Hepatocyte (in vitro differentiated cells): ENCODE data around the gene FAM43B. TPM values are rescaled to one million over a fixed set of nuclear protein-coding genes. Genes with fewer than 3 reads are reported as not detected.

ENCODE experiments used
- DNase-seq: peaks from one replicate; pipeline ENCODE4 v3.0.0-alpha.2; 2016; ENCODE audit warnings: low spot score
- H2AFZ ChIP-seq: fragments of 200-600 bp; sonication (generic); 2 replicates; pipeline ENCODE4 v1.6.0; 2016; ENCODE audit warnings: antibody characterized with exemption, mild to moderate bottlenecking
- H3K27ac ChIP-seq: fragments of 200-600 bp; sonication (generic); 2 replicates; pipeline ENCODE4 v1.5.1; 2016; ENCODE audit warnings: mild to moderate bottlenecking
- H3K27me3 ChIP-seq: fragments of 200-600 bp; sonication (generic); 2 replicates; pipeline ENCODE4 v1.6.1; 2016
- H3K36me3 ChIP-seq: fragments of 200-600 bp; sonication (generic); replicated peaks from 2 replicates; pipeline ENCODE4 v1.5.1; 2016; ENCODE audit warnings: low read depth; ENCODE audit not compliant: insufficient read depth
- H3K4me1 ChIP-seq: fragments of 200-600 bp; sonication (generic); 2 replicates; pipeline ENCODE4 v1.5.1; 2016; ENCODE audit warnings: mild to moderate bottlenecking, moderate library complexity; ENCODE audit not compliant: insufficient read depth
- H3K4me2 ChIP-seq: fragments of 200-600 bp; sonication (generic); 2 replicates; pipeline ENCODE4 v1.6.0; 2016
- H3K4me3 ChIP-seq: fragments of 200-600 bp; sonication (generic); 2 replicates; pipeline ENCODE4 v1.5.1; 2016; ENCODE audit warnings: mild to moderate bottlenecking
- H3K79me2 ChIP-seq: fragments of 200-600 bp; sonication (generic); 2 replicates; pipeline ENCODE4 v1.6.0; 2017; ENCODE audit warnings: mild to moderate bottlenecking
- H3K9me2 ChIP-seq: fragments of 200-600 bp; sonication (generic); replicated peaks from 2 replicates; pipeline ENCODE4 v1.6.0; 2017; ENCODE audit warnings: mild to moderate bottlenecking; ENCODE audit not compliant: insufficient read depth
- H3K9me3 ChIP-seq: fragments of 200-600 bp; sonication (generic); 2 replicates; pipeline ENCODE4 v1.5.1; 2016; ENCODE audit warnings: low read depth, mild to moderate bottlenecking
- H4K20me1 ChIP-seq: fragments of 200-600 bp; sonication (generic); 2 replicates; pipeline ENCODE4 v1.6.0; 2016; ENCODE audit warnings: mild to moderate bottlenecking; ENCODE audit not compliant: insufficient read depth, poor library complexity, severe bottlenecking
- EZH2 ChIP-seq: fragments of 200-600 bp; sonication (generic); IDR thresholded peaks from 2 replicates; pipeline ENCODE4 v1.6.1; 2016; ENCODE audit warnings: antibody characterized with exemption, mild to moderate bottlenecking, borderline replicate concordance
- EZH2phosphoT487 ChIP-seq: fragments of 200-600 bp; sonication (generic); IDR thresholded peaks from one replicate; pipeline ENCODE4 v1.6.1; 2018; ENCODE audit warnings: antibody characterized with exemption, mild to moderate bottlenecking, low read depth, moderate library complexity; ENCODE audit not compliant: unreplicated experiment, severe bottlenecking
- WGBS: methylation state at CpG from one replicate; pipeline ENCODE4 v1.1.6; 2016; ENCODE audit warnings: low lambda C conversion rate; ENCODE audit errors: missing lambda C conversion rate; 5-methylcytosine and 5-hydroxymethylcytosine counted together
- polyA plus RNA-seq: library from polyadenylated mRNA; unstranded; fragments of >200 nt; fragmentation: Nextera tagmentation; extraction: Ambion mirVana; gene quantifications from 2 replicates; pipeline ENCODE4 v1.2.1, GENCODE V29; 2016
- total RNA-seq: library from RNA; depleted of rRNA; stranded (reverse); fragments of >200 nt; gene quantifications from 2 replicates; pipeline ENCODE4 v1.2.3, GENCODE V29; 2014
- TF ChIP-seq, protein P1 (sequence below): fragments of 200-600 bp; sonication (generic); IDR thresholded peaks from 2 replicates; pipeline ENCODE4 v1.5.1; 2016; ENCODE audit warnings: antibody characterized with exemption, mild to moderate bottlenecking; ENCODE audit not compliant: poor library complexity

Gene FAM43B
- total and polyA plus RNA-seq, 2 experiments from 2014 or later: 0.10 to 0.81 TPM

DNA sequence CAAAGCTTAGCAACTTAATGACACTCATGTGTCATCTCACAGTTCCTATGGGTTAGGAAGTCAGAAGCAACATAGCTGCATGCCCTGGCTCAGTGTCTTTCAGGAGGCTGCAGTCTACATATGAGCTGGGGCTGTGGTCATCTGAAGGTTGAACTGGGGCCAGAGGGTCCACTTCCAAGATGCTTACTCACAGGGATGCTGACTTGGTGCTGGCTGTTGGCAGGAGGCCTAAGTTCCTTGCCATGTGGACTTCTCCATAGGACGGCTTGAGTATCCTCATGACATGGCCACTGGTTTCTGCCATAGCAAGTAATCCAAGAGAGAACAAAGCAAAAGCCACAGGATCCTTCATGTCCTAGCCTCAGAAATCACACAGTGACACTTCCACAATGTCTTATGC is 12.1 kb upstream of the FAM43B start:
- no peaks in the 10 kb centered on the region for H4K20me1 ChIP-seq
- TF ChIP-seq, protein P1, sequence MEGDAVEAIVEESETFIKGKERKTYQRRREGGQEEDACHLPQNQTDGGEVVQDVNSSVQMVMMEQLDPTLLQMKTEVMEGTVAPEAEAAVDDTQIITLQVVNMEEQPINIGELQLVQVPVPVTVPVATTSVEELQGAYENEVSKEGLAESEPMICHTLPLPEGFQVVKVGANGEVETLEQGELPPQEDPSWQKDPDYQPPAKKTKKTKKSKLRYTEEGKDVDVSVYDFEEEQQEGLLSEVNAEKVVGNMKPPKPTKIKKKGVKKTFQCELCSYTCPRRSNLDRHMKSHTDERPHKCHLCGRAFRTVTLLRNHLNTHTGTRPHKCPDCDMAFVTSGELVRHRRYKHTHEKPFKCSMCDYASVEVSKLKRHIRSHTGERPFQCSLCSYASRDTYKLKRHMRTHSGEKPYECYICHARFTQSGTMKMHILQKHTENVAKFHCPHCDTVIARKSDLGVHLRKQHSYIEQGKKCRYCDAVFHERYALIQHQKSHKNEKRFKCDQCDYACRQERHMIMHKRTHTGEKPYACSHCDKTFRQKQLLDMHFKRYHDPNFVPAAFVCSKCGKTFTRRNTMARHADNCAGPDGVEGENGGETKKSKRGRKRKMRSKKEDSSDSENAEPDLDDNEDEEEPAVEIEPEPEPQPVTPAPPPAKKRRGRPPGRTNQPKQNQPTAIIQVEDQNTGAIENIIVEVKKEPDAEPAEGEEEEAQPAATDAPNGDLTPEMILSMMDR: no peak
- no peak for TF ChIP-seq EZH2
- TF ChIP-seq EZH2phosphoT487: no peak
- no peaks in the 10 kb centered on the region for H3K79me2 ChIP-seq

DNA sequence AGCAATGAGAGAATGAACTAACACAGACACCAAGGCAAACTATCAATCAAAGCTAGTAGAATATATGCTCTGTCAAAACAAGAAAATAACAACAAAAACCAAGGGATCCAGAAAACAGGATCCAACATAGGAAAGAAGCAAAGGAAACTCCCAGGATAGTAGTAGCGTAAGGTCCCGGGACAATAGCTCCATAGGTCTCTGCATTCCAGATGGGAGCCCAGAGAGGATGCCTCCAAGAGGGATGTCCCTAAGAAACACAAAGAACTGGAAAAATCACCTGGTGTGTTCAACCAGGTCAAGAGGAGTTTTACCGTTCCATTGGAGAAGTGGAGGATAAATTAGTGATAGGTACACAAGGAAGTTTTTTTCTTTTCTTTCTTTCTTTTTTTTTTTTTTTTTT is 5.7 kb upstream of the FAM43B start:
- H3K79me2 ChIP-seq: no peaks in the 10 kb centered on the region
- H3K27ac ChIP-seq: no peak overlapping the region
- H2AFZ ChIP-seq: no peak overlapping the region
- H4K20me1 ChIP-seq: no peaks in the 10 kb centered on the region
- no peaks in the 10 kb centered on the region for H3K36me3 ChIP-seq
- WGBS: 85% methylated on average over 3 of the region's 3 CpGs
- H3K4me2 ChIP-seq: no peak overlapping the region
- H3K9me2 ChIP-seq: no peaks in the 10 kb centered on the region
- TF ChIP-seq, protein P1: no peak
- no peak for TF ChIP-seq EZH2phosphoT487
- TF ChIP-seq EZH2: no peak
- H3K9me3 ChIP-seq: no peaks in the 10 kb centered on the region
- no peak for DNase-seq
- no peak overlapping the region for H3K4me3 ChIP-seq
- peaks cover 44% of the 10 kb centered on the region for H3K27me3 ChIP-seq
- no peaks in the 10 kb centered on the region for H3K4me1 ChIP-seq

More for the DNA sequence above, 12.1 kb upstream of the FAM43B start:
- H2AFZ ChIP-seq: no peak overlapping the region
- no peak overlapping the region for H3K27ac ChIP-seq
- H3K36me3 ChIP-seq: no peaks in the 10 kb centered on the region
- no peak for DNase-seq
- H3K4me2 ChIP-seq: no peak overlapping the region
- H3K4me1 ChIP-seq: no peaks in the 10 kb centered on the region
- peaks cover 13% of the 10 kb centered on the region for H3K27me3 ChIP-seq
- 100% methylated on average over 1 of the region's 1 CpG for WGBS
- H3K9me3 ChIP-seq: no peaks in the 10 kb centered on the region
- H3K4me3 ChIP-seq: no peak overlapping the region
- H3K9me2 ChIP-seq: no peaks in the 10 kb centered on the region

DNA sequence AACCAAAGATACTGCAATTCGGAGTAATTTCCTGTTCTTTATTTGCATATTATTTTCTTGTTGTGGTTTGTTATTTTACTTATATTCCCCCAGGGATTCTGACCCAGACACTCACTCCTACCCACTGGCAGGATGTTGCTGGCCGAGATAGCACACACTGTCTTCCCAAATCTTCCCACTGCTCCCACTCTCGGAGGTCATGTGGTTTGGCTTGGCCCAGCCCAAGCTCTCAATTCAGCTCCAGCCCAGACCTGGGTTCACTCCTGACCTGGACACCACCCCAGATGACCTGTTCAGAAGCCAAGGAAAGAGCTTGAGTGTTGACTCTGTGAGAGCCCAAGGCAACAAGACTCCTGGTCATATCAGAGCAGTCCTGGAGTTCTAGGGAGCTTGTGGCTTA is 1.2 kb upstream of the FAM43B start:
- peaks cover 16% of the 10 kb centered on the region for H3K4me1 ChIP-seq
- no peaks in the 10 kb centered on the region for H3K9me2 ChIP-seq
- no peaks in the 10 kb centered on the region for H3K9me3 ChIP-seq
- H3K4me2 ChIP-seq: peak overlapping the region; percentile 94
- no peaks in the 10 kb centered on the region for H3K79me2 ChIP-seq
- H4K20me1 ChIP-seq: no peaks in the 10 kb centered on the region
- H3K27ac ChIP-seq: no peak overlapping the region
- no peaks in the 10 kb centered on the region for H3K36me3 ChIP-seq
- 72% methylated on average over 3 of the region's 3 CpGs for WGBS
- DNase-seq: no peak
- H2AFZ ChIP-seq: no peak overlapping the region
- TF ChIP-seq EZH2 (no peak), EZH2phosphoT487 (no peak)
- TF ChIP-seq, protein P1: no peak
- no peak overlapping the region for H3K4me3 ChIP-seq
- H3K27me3 ChIP-seq: peaks cover 62% of the 10 kb centered on the region
